WERI-Rb-1 (cell line): ENCODE data around the gene TNIP1.

Source experiments
- DNase-seq: peaks from one replicate; pipeline ENCODE4 v3.0.0-alpha.2; 2020
- H3K27ac ChIP-seq: fragments of 250-450 bp; sonication (Bioruptor Pico); 2 replicates; pipeline ENCODE4 v1.5.1; 2020; ENCODE audit warnings: mild to moderate bottlenecking, moderate library complexity
- H3K27me3 ChIP-seq: fragments of 250-450 bp; sonication (Bioruptor Pico); 2 replicates; pipeline ENCODE4 v1.5.1; 2021; ENCODE audit warnings: mild to moderate bottlenecking, low read depth, moderate library complexity; ENCODE audit not compliant: insufficient read depth, severe bottlenecking
- H3K36me3 ChIP-seq: fragments of 250-450 bp; sonication (Bioruptor Pico); 2 replicates; pipeline ENCODE4 v1.5.1; 2020; ENCODE audit warnings: mild to moderate bottlenecking, moderate library complexity
- H3K4me3 ChIP-seq: 2 replicates; pipeline ENCODE4 v1.5.1; 2011; ENCODE audit warnings: low read depth, mild to moderate bottlenecking, control low read depth, low read length
- H3K9me3 ChIP-seq: fragments of 250-450 bp; sonication (Bioruptor Pico); 2 replicates; pipeline ENCODE4 v1.5.1; 2021; ENCODE audit warnings: mild to moderate bottlenecking, moderate library complexity; ENCODE audit not compliant: severe bottlenecking
- CTCF ChIP-seq: IDR thresholded peaks from 2 replicates; pipeline ENCODE4 v1.5.1; 2011; ENCODE audit warnings: low read depth, mild to moderate bottlenecking, control low read depth, inconsistent platforms, low read length

The TNIP1 gene

DNA sequence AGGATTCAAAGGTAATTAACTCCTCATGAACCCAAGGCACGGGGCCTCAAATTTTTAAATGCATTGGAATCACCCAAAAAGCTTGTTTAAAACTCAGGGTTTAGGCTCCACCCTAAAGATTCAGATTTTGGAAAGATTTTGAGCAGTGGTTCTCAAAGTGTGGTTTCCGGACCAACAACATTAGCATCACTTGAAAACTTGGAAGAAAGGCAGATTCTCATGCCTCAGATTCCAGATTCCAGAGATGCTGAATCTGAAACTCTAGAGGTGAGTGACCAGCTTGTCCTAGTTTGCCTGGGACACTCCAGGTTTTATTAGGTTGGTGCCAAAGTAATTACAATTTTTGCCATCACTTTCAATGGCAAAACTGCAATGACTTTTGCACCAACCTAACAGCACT lies 24.7 kb upstream of the TNIP1 start:
- DNase-seq: no peak
- no peak overlapping the region for H3K4me3 ChIP-seq
- TF ChIP-seq CTCF: no peak
- H3K9me3 ChIP-seq: no peaks in the 10 kb centered on the region
- H3K36me3 ChIP-seq: no peaks in the 10 kb centered on the region; the same call in 1 of the 2 replicates
- H3K27ac ChIP-seq: no peak overlapping the region
- H3K27me3 ChIP-seq: no peaks in the 10 kb centered on the region

GRCh38 chr5:151104795-151105194 lies 24.0 kb upstream of the TNIP1 start:
- Histone ChIP-seq H3K36me3 (no peaks in the 10 kb centered on the region; the same call in 1 of the 2 replicates), H3K27ac (no peak overlapping the region), H3K27me3 (no peaks in the 10 kb centered on the region), H3K9me3 (no peaks in the 10 kb centered on the region), H3K4me3 (no peak overlapping the region)
- DNase-seq: no peak
- no peak for TF ChIP-seq CTCF

DNA sequence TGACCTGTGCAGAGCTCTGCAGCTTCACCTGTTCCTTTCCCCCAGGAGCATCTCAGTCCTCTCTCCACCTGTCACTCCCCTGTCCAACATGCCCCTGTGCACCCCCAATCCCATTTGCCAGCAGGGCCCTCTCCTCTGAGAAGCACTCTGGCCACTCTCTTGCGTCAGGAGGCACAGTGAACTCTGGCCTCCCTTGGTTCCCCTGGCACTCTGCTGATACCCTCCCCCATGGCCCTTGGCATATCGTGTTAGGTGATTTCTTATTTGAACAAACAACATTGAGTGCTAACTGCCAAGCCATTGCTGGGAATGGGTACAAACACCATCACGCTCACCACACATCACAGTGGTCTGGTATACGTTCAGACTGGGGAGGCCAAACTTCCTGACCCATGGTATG lies 20.9 kb upstream of the TNIP1 start:
- no peak overlapping the region for H3K4me3 ChIP-seq
- no peaks in the 10 kb centered on the region for H3K36me3 ChIP-seq
- no peaks in the 10 kb centered on the region for H3K27me3 ChIP-seq
- no peak for DNase-seq
- no peak overlapping the region for H3K27ac ChIP-seq
- TF ChIP-seq CTCF: no peak
- H3K9me3 ChIP-seq: no peaks in the 10 kb centered on the region

DNA sequence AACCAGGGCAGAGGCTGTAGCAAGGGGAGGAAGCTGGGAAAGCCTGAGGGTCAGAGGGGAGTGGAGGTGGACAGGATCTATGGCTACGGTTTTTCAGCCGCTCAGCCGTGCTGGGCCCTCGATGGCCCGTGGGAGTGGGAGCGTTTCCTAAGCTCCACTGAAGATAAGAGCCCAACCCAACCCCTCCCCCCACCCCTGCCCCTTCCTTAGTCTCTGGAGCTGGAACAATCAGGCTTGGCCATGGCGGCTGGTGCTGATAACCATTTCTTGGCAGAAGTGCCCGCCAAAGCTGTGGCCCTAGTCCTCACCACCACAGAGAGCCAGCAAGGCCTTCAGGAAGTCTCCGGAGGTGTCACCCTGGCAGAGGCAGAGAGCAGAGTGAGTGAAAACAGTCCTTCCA lies 20.3 kb upstream of the TNIP1 start:
- no peaks in the 10 kb centered on the region for H3K36me3 ChIP-seq
- H3K27ac ChIP-seq: no peak overlapping the region
- DNase-seq: no peak
- no peaks in the 10 kb centered on the region for H3K9me3 ChIP-seq
- no peak for TF ChIP-seq CTCF
- no peaks in the 10 kb centered on the region for H3K27me3 ChIP-seq
- H3K4me3 ChIP-seq: no peak overlapping the region

- DNase-seq: no peak
- Histone ChIP-seq H3K27me3 (no peaks in the 10 kb centered on the region), H3K36me3 (no peaks in the 10 kb centered on the region), H3K4me3 (no peak overlapping the region), H3K27ac (no peak overlapping the region), H3K9me3 (no peaks in the 10 kb centered on the region)
- TF ChIP-seq CTCF: no peak
These were observed 19.8 kb upstream of the TNIP1 start for GRCh38 chr5:151100681-151101080.

GRCh38 chr5:151098768-151099121 lies 17.9 kb upstream of the TNIP1 start:
- Histone ChIP-seq H3K27ac (no peak overlapping the region), H3K27me3 (no peaks in the 10 kb centered on the region), H3K36me3 (no peaks in the 10 kb centered on the region), H3K9me3 (no peaks in the 10 kb centered on the region), H3K4me3 (no peak overlapping the region)
- DNase-seq: no peak
- TF ChIP-seq CTCF: no peak
